ENCODE results near the gene RPIA.
A peak's percentile ranks its signal among the peaks of the same experiment; 100 is the strongest.

The RPIA gene

DNA sequence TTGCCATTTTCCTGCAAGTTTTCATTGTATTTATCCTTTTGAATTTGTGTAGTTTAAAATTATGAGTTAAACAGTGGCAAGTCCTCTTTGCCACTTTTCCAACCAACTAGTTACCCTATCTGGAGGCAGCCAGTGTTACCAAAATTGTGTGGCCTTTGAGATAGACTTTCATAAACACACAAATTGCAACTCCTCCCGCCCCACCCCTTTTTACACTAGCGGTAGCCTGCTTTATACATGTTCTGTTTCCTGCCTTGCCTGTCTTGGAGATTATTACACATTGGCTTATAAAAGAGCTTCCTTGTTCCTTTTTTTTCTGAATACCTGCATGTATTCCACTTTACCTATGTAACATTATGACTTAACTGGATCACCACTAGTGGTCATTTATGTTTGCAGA, 56.5 kb downstream of the RPIA start:
- Histone ChIP-seq H3K27me3 (ENCODE audit: insufficient read depth, low read length) (no peaks in the 10 kb centered on the region), H2AFZ (ENCODE audit: low read length) (no peak overlapping the region), H3K4me1 (ENCODE audit: insufficient read depth, low read length, severe bottlenecking) (peaks cover 65% of the 10 kb centered on the region), H3F3A (ENCODE audit: insufficient read depth, low read length) (no peaks in the 10 kb centered on the region), H3K36me3 (ENCODE audit: insufficient read depth, low read length) (peaks cover 62% of the 10 kb centered on the region), H3K4me3 (ENCODE audit: low read depth, low read length, poor library complexity, severe bottlenecking) (peak overlapping the region; percentile 17), H3K9ac (ENCODE audit: low read length) (peak overlapping the region; percentile 22; the same call in 1 of the 2 replicates), H3K27ac (ENCODE audit: low read depth, low read length, poor library complexity, severe bottlenecking) (peak overlapping the region; percentile 99), H3K9me3 (ENCODE audit: low read length) (peaks cover 6% of the 10 kb centered on the region; the same call in 1 of the 2 replicates), H3K79me2 (ENCODE audit: insufficient read depth, low read length) (no peaks in the 10 kb centered on the region), H4K20me1 (ENCODE audit: insufficient read depth, low read length) (no peaks in the 10 kb centered on the region), H3K4me2 (ENCODE audit: low read length) (peak overlapping the region; percentile 29), H3K9me2 (ENCODE audit: low read depth, low read length) (no peaks in the 10 kb centered on the region)
- no peak for TF ChIP-seq EZH2 (IDR thresholded peaks at IDR 0.05; ENCODE audit: borderline replicate concordance, low read length)
- TF ChIP-seq, protein P1, sequence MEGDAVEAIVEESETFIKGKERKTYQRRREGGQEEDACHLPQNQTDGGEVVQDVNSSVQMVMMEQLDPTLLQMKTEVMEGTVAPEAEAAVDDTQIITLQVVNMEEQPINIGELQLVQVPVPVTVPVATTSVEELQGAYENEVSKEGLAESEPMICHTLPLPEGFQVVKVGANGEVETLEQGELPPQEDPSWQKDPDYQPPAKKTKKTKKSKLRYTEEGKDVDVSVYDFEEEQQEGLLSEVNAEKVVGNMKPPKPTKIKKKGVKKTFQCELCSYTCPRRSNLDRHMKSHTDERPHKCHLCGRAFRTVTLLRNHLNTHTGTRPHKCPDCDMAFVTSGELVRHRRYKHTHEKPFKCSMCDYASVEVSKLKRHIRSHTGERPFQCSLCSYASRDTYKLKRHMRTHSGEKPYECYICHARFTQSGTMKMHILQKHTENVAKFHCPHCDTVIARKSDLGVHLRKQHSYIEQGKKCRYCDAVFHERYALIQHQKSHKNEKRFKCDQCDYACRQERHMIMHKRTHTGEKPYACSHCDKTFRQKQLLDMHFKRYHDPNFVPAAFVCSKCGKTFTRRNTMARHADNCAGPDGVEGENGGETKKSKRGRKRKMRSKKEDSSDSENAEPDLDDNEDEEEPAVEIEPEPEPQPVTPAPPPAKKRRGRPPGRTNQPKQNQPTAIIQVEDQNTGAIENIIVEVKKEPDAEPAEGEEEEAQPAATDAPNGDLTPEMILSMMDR (IDR thresholded peaks at IDR 0.05; ENCODE audit: low read length), result no peak

DNA sequence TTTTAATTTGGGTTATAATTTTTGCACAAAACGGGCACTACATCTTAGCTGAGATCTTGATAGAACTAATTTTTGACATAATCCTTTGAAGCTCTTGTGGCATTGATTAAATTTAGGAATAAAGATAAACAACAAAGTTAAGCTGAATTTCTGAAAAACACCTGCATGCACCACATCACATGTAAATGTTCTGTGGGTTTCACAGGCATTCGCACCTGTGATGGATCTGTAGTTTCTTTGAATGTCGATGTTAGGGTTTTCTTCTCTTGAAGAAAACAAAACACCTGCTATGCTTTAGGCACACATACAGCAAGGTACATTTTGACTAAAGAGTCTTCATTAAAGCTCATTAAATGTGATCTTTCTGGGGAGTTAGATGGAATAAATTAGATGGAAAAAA, 60.3 kb downstream of the RPIA start:
- H3K4me1 ChIP-seq (ENCODE audit: insufficient read depth, low read length, severe bottlenecking), result peaks cover 99% of the 10 kb centered on the region
- H3K79me2 ChIP-seq (ENCODE audit: insufficient read depth, low read length), result no peaks in the 10 kb centered on the region
- peak overlapping the region; percentile 65 for H3K9ac ChIP-seq (ENCODE audit: low read length)
- peak overlapping the region; percentile 3 for H3K4me3 ChIP-seq (ENCODE audit: low read depth, low read length, poor library complexity, severe bottlenecking)
- no peaks in the 10 kb centered on the region for H3K9me3 ChIP-seq (ENCODE audit: low read length)
- H3K9me2 ChIP-seq (ENCODE audit: low read depth, low read length), result no peaks in the 10 kb centered on the region
- peak overlapping the region; percentile 33; the same call in 1 of the 2 replicates for H3K4me2 ChIP-seq (ENCODE audit: low read length)
- no peak overlapping the region for H2AFZ ChIP-seq (ENCODE audit: low read length)
- peak overlapping the region; percentile 99 for H3K27ac ChIP-seq (ENCODE audit: low read depth, low read length, poor library complexity, severe bottlenecking)
- H3K27me3 ChIP-seq (ENCODE audit: insufficient read depth, low read length), result no peaks in the 10 kb centered on the region
- peaks cover 33% of the 10 kb centered on the region for H3K36me3 ChIP-seq (ENCODE audit: insufficient read depth, low read length)
- H3F3A ChIP-seq (ENCODE audit: insufficient read depth, low read length), result no peaks in the 10 kb centered on the region
- H4K20me1 ChIP-seq (ENCODE audit: insufficient read depth, low read length), result no peaks in the 10 kb centered on the region
- no peak for TF ChIP-seq EZH2 (IDR thresholded peaks at IDR 0.05; ENCODE audit: borderline replicate concordance, low read length)
- TF ChIP-seq, protein P1 (IDR thresholded peaks at IDR 0.05; ENCODE audit: low read length), result no peak

DNA sequence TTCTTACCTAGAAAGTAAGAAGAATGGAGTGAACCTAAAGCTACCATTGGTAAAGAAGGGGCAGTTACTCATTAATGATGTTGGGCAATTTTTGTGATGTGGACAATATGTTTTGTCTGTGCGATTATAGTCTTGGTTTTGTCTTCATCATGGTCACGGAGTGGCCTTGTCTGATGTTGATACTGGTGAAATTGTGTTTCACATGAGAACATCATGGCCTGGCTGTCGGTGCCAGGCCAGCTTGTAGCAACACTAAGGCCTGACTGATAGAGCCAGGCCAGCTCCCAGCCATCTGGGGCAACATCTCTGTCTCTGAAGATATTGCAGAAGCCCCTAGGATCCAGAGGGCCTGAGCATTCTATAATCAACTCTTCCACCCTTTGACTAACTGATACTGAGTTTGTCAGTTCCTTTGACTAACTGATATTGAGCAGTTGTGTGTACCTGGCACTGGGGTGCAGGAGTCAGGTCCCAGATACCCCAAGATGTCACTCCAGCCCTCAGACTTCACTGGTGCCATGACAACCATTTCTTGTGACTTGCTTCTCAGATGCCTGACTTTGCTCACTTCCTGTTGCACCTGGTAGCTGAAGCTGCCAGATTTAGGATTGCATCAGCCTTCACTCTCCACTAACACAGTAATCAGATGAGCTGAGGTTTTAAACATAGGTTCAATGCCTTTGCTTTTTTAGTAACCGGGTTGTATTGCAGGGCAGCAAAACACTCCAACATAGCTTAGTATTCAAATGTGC, 62.5 kb downstream of the RPIA start:
- no peaks in the 10 kb centered on the region for H3K9me2 ChIP-seq (ENCODE audit: low read depth, low read length)
- no peaks in the 10 kb centered on the region for H3F3A ChIP-seq (ENCODE audit: insufficient read depth, low read length)
- H3K27me3 ChIP-seq (ENCODE audit: insufficient read depth, low read length), result no peaks in the 10 kb centered on the region
- no peak overlapping the region for H2AFZ ChIP-seq (ENCODE audit: low read length)
- H3K27ac ChIP-seq (ENCODE audit: low read depth, low read length, poor library complexity, severe bottlenecking), result peak overlapping the region; percentile 99
- peak overlapping the region; percentile 59 for H3K4me2 ChIP-seq (ENCODE audit: low read length)
- H3K36me3 ChIP-seq (ENCODE audit: insufficient read depth, low read length), result peaks cover 26% of the 10 kb centered on the region
- H4K20me1 ChIP-seq (ENCODE audit: insufficient read depth, low read length), result no peaks in the 10 kb centered on the region
- peak overlapping the region; percentile 22 for H3K4me3 ChIP-seq (ENCODE audit: low read depth, low read length, poor library complexity, severe bottlenecking)
- H3K9ac ChIP-seq (ENCODE audit: low read length), result peak overlapping the region; percentile 65
- H3K4me1 ChIP-seq (ENCODE audit: insufficient read depth, low read length, severe bottlenecking), result peaks cover 78% of the 10 kb centered on the region
- no peak for TF ChIP-seq EZH2 (IDR thresholded peaks at IDR 0.05; ENCODE audit: borderline replicate concordance, low read length)
- TF ChIP-seq, protein P1 (IDR thresholded peaks at IDR 0.05; ENCODE audit: low read length), result no peak
- no peaks in the 10 kb centered on the region for H3K9me3 ChIP-seq (ENCODE audit: low read length)
- H3K79me2 ChIP-seq (ENCODE audit: insufficient read depth, low read length), result no peaks in the 10 kb centered on the region

Data from OCI-LY1 (cell line).